NCI-H187 (cell line): Measurements from ENCODE around the gene PPP1R26.
"Not testable (repeated sequence)": the region's sequence is repeated elsewhere in the genome, so short reads cannot be mapped to it uniquely, and the experiment has no call there.

ENCODE experiments used
- DNase-seq, 2 experiments: peaks; one replicate each; lab custom pipeline; 2025; lab: John Stamatoyannopoulos, UW

Gene PPP1R26

DNA sequence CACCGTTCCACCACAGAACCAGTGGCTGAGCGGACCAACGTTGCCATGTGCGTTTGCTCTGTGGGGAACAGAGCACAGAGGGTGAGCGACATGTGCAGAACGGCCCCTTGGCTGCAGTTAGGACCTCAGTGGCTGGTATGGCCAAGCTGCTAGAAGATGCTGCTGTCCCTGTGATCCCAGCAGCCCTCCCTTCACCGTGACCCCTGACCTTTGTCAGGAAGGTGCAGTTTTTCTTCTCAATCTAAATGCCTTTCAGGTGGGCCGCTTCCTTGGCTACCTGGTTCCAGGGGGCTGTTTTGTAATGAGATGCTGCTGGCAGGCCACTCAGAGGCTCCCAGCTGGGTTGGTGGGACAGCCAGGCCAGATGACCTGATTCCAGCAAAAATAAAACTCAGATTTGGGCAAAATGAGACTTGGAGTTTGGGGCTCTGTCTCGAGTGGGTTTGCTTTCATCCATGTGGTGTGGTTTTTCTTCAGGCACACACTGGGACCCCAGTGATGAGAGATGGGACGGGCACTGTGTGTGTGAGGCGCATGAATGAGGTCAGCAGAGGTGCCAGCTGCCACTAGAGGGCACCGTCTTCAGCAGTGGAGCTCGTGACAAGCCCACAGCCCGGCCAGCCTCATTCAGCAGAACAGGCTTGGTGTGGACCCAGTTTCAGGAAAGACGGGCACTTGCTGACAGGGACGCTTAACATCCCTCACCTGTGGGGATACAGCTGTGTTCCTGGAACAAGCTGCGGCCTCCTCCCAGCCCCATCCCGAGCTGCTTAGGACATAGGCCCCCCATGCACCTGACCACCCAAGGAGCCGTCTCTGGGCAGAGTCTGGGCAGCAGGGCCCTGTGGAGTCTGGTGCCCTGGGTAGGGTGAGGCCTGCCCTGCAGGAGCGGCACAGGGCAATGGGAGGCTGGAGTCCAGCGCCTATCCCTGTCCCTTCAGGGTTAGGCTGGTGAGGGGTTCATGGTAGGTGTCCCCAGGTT, 25.0 kb downstream of the PPP1R26 start:
- no peak for DNase-seq

DNA sequence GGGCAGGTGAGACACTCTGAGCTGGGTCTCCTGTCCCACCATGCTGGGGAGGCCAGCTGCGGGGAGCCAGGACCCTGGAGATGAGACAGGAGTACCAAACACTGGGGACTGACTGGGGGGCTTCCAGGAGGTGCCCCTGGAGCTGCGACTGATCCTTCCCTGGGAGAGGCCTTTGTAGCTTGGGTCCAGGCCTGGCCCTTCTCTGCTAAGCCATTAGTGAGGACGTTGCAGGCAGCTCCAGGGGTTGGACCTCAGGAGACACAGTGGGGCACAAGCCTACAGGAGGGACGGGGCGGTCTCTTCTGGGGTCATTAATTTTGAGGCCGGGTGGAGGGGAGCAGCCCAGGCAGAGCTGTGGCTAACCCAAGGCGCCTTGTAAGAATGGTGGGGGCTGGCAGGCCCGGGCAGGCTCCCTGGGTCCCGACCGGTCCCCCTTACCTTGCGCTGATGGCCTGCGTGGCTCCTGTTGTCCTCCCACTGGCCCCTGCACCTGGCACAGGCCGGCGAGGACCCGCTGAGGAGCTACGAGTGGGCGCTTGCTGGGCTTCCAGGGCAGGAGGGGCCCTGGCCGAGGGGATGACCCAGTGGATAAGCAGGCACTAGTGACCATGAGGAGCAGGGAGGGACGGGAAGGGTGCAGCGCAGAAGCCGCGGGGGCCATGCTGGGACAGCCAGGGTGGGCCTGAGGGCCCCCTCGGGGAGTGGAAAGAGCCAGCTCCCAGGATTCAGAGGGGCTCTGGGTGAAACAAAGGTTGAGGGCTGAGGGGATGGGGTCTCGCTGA, 26.0 kb downstream of the PPP1R26 start:
- no peak for DNase-seq

DNA sequence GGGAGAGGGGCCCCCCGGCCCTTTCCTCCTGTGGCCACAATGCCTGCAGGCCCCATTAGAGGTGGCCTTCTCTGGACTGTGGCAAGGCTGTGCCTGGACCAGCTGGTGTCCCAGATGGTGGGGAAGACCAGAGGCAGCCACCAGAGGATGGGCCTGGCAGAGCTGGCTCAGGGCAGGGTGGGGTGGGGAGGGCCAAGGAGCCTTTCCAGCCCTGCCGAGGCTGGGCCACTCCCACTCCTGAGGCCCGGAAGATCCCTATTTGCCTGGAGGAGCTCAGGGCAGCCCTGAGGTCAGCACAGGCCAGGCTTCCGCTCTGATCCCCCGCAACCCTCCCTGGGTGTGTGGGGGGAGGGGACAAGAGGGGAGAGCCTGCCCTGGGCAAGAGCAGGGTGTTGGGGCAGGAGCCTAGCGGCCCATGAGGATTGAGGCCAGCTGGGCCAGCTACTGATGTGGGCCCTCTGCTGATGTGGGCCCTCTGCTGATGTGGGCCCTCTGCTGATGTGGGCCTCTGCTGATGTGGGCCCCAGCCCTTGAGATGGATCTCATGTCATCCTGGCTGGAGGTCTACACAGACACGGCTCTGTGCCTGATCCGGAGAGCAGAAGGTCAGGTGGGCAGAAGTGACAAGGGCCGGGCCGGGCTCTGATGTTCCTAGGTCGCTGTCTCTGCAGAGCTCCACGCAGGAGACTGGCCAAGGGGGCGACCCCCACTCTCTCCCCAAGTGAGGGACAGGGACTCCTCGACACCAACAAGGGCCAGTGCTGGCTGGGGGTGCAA, 26.9 kb downstream of the PPP1R26 start:
- no peak for DNase-seq

DNA sequence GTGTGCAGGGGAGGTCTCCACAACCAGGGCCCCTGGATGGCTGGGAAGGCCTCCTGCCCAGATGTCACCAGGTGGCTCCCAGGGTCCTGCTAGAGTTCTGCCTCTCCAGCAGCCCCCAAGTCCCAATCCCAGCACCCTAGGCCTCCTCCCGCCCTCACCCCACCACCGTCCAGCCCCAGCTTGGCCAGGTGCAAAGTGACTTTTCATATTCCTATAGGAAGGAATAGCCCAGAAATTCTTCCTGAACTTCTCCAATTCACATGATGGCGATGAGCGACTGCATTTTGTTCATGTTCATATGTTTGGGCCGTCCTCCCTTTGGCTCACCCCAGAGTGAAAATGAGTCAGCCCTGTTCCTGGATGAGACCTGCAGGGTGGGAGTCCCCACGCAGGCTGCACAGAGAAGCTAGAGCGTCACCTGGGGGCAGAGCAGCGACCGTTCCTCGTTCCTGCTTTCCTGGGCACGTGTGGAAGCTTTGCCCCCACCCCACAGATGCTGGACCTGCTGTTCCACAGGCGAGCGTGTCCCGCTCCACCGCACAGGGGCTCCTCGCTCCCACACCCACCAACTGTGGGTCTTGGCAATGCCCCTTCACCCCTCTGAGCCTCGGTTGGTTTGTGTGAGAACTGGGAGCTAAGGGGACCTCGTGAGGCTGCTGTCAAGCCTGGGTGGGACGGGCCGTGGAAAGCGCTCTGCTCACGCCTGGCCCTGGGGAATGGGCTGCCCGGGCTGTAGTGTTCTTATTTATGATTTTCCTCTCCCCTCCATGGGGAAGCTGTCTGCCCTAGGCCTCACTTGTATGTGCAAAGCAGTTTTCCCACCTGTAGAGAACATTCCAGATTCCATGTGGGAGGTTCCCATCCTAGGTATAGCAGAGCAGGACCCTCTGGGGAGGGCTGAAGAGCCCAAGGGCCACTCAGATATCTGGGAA, 27.8 kb downstream of the PPP1R26 start:
- DNase-seq, result no peak

DNA sequence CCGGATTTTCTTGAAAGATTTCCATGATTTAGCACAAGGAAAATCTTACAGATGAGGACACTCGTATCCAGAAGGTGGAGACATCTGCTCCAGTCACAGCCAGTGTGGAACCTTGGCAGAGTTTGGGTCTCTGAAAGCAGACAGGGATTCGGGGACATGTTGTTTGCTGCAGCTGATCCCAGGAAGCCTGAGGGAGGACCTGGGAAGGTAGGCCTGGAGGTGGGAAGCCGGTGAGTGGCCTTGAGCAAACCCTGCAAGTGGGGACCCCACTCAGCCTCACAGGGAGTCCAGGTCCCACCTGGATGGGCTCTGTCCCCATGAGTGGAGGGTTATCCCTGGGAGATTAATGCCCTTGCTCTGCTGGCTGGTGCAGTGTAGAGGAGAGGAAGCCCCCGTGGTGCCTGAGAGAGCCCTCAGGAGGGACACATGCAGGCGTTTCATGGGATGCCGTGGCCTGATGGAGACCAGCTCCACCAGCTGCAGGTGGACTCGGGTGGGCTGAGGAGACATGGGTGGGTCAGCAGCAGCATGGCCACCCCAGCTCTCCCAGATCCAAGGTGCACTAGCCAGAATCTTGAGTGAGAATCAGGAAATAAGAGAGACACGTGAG, 28.7 kb downstream of the PPP1R26 start:
- no peak for DNase-seq

DNA sequence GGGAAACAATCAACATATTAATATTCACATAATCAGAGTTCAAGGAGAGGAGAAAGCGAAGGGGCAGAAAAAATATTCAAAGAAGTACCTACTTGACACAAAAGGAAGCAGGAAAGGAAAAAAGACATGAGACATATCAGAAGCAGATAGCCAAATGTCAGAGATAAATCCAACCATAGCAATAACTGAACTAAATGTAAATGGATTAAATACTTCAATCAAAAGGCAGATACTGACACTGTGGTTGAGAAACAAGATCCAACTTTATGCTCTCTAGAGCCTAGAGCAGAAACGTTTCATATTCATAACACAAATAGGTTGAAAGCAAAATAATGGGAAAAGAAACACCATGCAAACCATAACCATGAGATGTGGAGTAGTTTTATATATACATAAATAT, 29.9 kb downstream of the PPP1R26 start:
- no peak for DNase-seq

DNA sequence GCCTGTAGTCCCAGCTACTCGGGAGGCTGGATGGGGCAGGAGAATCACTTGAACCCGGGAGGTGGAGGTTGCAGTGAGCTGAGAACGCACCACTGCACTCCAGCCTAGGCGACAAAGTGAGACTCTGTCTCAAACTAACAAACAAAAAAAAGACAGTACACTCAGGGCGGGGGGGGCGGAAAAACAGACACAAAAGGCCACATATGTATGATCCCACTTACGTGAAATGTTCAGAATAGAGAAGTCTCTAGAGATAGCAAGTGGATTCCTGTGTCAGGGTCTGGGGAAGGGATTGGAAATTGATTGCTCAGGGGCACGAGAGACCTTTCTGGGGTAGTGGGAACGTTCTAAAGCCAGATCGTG, 32.6 kb downstream of the PPP1R26 start:
- no peak for DNase-seq

DNA sequence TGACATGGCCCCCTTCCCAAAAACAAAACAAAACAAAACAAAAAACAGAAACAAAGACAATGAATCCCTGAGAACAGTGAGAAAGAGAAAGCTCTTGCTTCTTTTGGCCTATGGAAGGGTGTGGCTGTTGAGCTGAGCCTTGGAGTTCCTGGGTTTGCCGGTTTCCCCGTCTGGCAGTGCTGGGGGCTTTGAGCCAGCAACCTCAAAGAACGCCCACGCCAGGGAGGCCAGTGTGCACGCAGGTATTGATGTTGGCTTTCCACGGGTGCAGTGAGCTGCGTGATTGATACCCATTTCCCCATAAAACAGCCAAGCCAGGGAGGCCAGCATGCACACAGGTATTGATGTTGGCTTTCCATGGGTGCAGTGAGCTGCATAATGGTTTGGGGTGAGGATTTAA, 33.3 kb downstream of the PPP1R26 start:
- no peak for DNase-seq

DNA sequence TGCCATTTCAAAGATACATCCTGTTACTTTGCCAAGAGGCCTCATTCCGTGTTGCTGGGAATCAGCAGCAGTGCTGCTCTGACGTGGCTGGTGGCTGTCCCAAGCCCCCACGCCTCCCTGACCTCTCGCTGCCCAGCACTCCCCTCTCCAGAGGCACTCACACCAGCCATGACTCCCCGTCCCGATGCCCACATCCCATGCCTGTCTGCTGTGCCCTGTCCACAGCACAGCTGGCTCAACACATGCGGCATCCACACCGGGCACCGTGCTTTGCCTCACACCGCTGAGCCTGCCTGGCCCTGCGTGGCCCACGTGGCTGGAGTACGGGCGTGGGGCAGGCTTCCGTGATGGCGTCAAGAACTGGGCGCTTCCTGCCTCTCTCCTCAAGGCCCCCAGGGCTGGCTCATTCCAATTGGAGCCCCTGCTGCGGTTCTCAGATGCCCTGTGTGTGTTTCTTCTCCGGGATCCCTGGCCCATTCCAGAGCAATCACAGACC, 33.8 kb downstream of the PPP1R26 start:
- no peak for DNase-seq

DNA sequence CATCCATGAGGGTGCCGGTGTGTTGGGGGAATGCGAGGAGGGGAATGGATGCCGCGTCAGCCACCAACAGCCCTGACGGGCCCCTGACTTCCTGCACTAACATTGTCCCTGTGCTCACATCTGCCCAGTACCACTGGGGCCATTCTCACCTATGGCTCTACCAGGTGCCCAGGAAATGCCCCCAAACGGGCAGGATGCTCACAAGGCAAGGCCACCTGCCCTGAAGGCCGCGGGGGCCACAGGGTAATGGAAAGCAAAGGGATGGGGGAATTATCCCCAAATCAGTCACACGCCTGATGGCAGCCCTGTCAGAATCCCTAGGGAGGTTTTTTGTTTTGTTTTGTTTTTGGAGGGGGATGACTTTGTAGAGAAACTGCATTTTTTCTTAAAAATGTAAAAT, 34.3 kb downstream of the PPP1R26 start:
- not testable (repeated sequence) for DNase-seq

DNA sequence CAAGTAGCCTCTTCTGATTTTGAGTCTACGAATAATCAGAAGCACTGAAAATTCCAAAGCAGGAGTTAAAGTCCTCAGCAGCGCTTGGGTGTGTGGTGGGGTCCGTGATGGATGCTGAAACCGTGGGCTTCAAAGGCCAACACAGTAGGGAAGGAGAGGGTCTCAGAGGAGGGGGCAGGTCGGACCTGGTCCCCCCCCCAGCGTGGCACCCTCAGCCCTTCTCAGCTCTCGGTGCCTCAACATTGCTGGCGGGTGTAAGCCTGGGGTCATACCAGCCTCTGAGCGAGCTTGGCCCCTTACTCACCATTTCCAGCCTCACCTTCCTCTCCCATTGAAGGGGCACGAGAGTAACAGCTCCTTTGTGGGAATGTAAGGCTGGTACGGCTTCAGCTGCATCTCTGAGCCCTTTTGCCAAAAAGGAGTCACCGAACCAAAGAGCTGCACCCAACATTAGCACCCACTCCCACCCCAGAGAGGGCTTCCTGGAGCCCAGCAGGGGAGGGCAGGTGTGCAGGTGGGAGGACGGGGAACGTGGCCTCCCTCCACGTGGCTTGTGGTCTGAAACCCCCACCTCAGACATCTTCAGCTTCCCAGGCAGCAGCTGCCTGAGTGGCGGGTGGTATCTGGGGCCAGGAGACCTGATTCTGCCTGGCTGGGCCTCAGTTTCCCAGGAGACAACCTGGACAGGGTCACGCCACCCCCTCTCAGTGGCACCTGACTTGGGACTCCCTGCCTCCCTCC, 34.9 kb downstream of the PPP1R26 start:
- DNase-seq, result no peak

DNA sequence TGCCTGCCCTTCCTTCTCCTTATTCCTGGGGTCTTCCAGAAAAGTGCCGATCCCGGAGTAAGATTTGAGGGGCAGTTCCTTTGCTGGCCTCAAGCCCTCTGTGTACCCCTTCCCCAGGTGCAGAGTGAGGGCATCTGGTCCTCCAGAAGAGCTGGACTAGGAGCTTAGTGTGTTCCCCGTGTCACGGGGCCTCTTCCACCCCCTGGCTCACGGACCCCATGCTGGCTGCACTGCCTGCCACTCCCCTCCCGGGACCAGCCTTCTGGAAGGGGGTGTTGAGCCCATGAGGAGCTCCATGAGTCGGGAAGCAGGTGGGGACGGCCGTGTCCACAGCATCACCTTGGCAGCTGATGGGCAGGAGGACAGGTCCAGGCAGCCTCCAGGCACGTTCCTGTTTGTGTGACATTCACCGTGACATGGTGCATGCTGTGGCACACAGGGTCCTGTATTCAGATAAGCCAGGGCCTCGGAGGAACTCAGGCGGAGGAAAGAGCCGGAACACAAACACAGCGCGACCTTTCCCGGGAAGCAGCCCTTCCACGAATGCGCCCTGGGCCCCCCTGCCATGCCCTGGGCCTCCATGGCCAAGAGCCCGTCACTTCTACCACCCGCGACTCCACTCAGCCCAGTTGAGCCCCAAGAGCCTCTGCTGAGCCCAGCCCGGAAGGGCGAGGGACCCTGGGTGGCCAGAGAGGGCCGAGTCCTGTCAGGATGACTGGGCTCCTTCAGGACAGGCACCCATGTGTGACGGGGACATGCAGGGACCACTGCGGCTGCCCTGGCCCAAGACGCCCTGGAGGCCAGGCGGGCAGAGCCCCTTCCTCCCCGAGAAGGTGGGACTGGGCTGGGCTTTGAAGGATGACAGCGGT, 35.7 kb downstream of the PPP1R26 start:
- DNase-seq, result no peak

DNA sequence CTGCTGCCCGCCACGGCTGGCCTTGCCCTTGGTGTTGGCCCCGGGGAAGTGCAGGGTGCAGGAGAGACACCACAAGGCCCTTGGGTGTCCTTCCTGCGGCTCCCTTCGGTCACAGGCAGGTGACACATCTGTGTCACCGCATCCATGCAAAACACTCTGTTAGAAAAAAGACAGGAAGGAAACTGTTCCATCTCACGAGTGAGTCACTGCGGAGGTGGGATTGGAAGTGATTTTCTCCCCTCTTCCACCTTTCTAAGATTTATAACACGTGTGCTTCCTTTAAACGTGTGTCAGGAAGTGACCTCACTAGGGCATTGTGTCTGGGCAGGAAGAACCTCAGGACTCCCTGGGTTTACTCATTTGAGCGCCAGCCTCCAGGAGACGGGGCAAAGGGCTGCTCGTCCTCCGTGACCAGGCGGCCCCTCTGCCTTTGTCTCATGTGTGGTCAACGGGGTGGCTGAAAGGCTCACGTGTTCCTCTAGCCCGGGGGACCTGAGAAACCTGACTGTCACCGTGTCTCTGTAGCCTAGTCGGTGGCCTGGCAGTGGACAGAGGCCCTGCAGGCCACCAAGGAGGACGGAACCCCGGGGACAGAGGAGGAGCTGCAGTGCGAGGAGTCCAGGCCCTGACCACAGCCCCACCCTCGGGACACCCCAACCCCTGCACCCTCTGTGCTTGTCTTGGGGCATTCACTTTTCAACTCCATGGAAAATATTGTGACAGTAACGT, 36.7 kb downstream of the PPP1R26 start:
- DNase-seq, result no peak

DNA sequence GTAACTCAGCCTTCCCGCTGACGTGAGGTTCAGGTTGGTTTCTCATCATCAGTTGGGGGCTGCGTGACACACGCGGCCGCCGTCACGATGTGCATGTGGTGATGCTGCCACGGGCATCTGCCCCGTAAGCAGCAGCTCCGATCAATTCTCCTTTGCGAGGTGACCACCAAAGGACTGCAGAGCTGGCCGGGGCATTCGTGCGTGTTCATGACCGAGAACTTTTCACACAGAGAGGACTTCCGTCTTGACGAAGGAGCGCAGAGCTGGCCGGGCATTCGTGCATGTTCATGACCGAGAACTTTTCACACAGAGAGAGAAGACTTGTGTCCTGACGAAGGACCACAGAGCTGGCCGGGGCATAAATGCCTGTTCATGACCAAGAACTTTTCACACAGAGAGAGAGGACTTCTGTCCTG, 37.8 kb downstream of the PPP1R26 start:
- no peak for DNase-seq

DNA sequence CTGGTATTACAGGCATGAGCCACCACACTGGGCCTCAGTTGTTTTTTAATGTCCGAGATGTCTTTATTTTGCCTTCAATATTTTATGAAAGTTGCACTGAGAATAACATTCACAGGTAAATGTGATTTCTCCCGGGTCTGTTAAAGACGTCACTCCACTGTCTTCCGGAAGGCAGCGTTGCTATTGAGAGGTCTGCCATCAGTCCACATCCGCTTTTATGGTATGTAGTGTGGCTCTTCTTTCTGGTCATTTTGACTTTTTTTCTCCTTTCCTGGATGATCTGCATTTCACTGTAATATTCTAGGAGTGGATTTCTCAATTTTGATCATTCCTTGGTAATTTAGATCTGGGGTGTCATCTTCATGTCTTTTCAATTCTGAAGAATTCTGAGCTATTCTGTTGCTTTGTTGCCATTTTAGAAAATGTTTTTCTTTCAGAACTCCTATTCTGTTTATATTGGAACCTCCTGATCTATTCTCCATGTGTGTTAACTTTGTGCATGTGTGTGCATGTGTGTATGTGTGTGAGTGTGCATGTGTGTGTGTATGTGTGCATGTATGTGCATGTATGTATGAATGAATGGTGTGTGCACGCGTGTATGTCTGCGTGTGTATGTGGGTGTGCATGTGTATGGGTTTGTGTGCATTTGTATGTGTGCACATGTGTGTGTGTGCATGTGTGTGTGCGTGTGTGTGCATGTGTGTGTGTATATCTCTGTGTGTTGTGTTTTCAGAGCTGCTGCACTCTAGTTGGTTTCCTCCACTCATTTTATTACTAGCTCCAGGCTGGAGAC, 39.8 kb downstream of the PPP1R26 start:
- no peak for DNase-seq

DNA sequence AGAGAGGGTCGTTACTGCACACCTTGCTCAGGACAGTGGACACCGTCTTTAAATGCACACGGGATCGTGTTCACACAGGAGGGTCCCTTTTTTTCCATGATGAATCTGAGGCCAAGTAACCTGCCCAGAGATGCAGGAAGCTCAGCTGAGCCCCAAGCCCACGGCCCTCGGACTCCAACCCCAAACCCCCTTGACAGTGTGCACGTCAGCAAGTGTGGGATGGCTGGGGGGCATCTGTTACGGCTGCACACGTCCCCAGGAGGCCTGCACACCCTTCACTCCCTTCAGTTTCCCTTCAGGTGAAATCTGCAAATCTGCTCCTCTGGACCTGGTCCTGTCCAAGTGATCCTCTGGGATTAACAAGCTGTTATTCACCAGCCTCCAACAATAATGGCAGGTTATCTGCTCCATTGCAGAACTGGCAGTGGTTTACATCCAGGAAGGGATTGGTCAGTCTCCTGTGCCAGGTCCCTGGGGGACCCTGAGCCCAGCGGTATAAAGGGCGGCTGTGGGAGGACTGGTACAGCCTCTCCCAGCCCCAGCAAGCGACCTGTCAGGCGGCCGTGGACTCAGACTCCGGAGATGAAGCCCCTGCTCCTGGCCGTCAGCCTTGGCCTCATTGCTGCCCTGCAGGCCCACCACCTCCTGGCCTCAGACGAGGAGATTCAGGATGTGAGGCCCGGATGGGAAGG, 41.5 kb downstream of the PPP1R26 start, which contains the start of gene LCN1:
LCN1 (plus strand) TSS at position 525 of the 692 bp plus-strand sequence; CDS start at position 583, 58 bp downstream.
- DNase-seq, result no peak
